GM23248 (cell line): Measurements from ENCODE around the gene XXYLT1.

ENCODE experiments used
- EZH2 ChIP-seq: fragments of 200-600 bp; sonication (generic); IDR thresholded peaks from 2 replicates; pipeline ENCODE4 v1.6.1; 2018; ENCODE audit warnings: antibody characterized with exemption, mild to moderate bottlenecking; ENCODE audit not compliant: insufficient read depth, poor library complexity, severe bottlenecking
- EZH2phosphoT487 ChIP-seq: fragments of 200-600 bp; sonication (generic); IDR thresholded peaks from 2 replicates; pipeline ENCODE4 v1.6.1; 2018; ENCODE audit warnings: antibody characterized with exemption, moderate library complexity, mild to moderate bottlenecking, low read depth; ENCODE audit not compliant: insufficient read depth

- TF ChIP-seq EZH2 (no peak), EZH2phosphoT487 (no peak)
Observed at GRCh38 chr3:195045481-195046210, 225.3 kb downstream of the XXYLT1 start.
